GM18873 (cell line): ENCODE results near the gene SURF4.
"Not testable (repeated sequence)": the region's sequence is repeated elsewhere in the genome, so short reads cannot be mapped to it uniquely, and the experiment has no call there.

Source experiments
- ATAC-seq: cut with Tn5 transposase; IDR thresholded peaks from one replicate; pipeline ENCODE4 v1.9.1; 2021; ENCODE audit warnings: mild to moderate bottlenecking, moderate library complexity, moderate number of reproducible peaks; ENCODE audit not compliant: unreplicated experiment, low FRiP score

SURF4 gene

GRCh38 chr9:133397895-133398294 lies 22.0 kb upstream of the SURF4 start:
- no peak for ATAC-seq

- no peak for ATAC-seq
Observed at GRCh38 chr9:133397370-133397769, 21.5 kb upstream of the SURF4 start.

GRCh38 chr9:133396952-133397351 lies 21.1 kb upstream of the SURF4 start:
- no peak for ATAC-seq

- ATAC-seq: no peak
Observed at GRCh38 chr9:133394687-133395271, 18.9 kb upstream of the SURF4 start.

- ATAC-seq: no peak
Observed at GRCh38 chr9:133393399-133393798, 17.5 kb upstream of the SURF4 start.

GRCh38 chr9:133392308-133392707 lies 16.4 kb upstream of the SURF4 start:
- ATAC-seq: not testable (repeated sequence)

- not testable (repeated sequence) for ATAC-seq
Observed at GRCh38 chr9:133391449-133391848, 15.6 kb upstream of the SURF4 start.

GRCh38 chr9:133390713-133391112 lies 14.9 kb upstream of the SURF4 start:
- ATAC-seq: no peak

- ATAC-seq: no peak
Observed at GRCh38 chr9:133389562-133389961, 13.7 kb upstream of the SURF4 start.

GRCh38 chr9:133389025-133389557 lies 13.2 kb upstream of the SURF4 start:
- no peak for ATAC-seq

GRCh38 chr9:133387680-133388079 lies 11.8 kb upstream of the SURF4 start:
- ATAC-seq: no peak

GRCh38 chr9:133386338-133386737 lies 10.5 kb upstream of the SURF4 start:
- no peak for ATAC-seq

- ATAC-seq: no peak
Observed at GRCh38 chr9:133385452-133385851, 9.6 kb upstream of the SURF4 start.

- no peak for ATAC-seq
Observed at GRCh38 chr9:133384736-133385321, 9.0 kb upstream of the SURF4 start.

GRCh38 chr9:133383438-133383837 lies 7.6 kb upstream of the SURF4 start:
- ATAC-seq: no peak

- ATAC-seq: no peak
Observed at GRCh38 chr9:133382507-133383141, 6.8 kb upstream of the SURF4 start.

GRCh38 chr9:133380734-133381133 lies 4.9 kb upstream of the SURF4 start:
- no peak for ATAC-seq

- no peak for ATAC-seq
Observed at GRCh38 chr9:133379153-133380086, 3.6 kb upstream of the SURF4 start.

- ATAC-seq: no peak
Observed at GRCh38 chr9:133378408-133378962, 2.6 kb upstream of the SURF4 start.

GRCh38 chr9:133377721-133378216 lies 1.9 kb upstream of the SURF4 start:
- no peak for ATAC-seq
